OCI-LY3 (cell line): ENCODE results near the gene TMEM200C.

ENCODE experiments used
- EZH2phosphoT487 ChIP-seq: fragments of 200-600 bp; shearing (Covaris generic); IDR thresholded peaks from 2 replicates; pipeline ENCODE4 v1.6.1; 2018; ENCODE audit warnings: antibody characterized with exemption, mixed run types, low read depth
- TF ChIP-seq, protein P1 (sequence below): fragments of 200-600, 300-600 bp; sonication (generic); IDR thresholded peaks from 2 replicates; pipeline ENCODE4 v1.5.1; 2014; ENCODE audit warnings: antibody characterized with exemption, low read length, low read depth

DNA sequence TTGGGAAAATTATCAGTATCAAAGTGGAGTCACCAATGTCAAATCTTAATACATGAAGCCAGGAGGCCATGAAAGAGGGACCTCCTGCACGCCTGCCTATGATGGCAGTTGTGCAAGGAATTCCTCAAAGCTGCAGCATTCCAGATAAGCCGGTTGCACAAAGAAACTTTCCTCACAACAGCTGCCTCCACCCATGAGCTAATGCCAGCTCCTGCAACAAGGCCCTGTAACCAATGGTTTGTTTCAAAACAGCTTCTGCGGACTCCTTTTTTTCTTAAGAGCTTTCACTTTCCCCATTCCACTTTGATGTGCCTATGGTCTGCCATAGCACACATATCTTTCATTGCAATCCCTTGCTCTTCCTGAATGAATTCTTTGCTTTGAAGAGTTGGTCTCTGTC is 22.4 kb downstream of the TMEM200C start:
- TF ChIP-seq, protein P1, sequence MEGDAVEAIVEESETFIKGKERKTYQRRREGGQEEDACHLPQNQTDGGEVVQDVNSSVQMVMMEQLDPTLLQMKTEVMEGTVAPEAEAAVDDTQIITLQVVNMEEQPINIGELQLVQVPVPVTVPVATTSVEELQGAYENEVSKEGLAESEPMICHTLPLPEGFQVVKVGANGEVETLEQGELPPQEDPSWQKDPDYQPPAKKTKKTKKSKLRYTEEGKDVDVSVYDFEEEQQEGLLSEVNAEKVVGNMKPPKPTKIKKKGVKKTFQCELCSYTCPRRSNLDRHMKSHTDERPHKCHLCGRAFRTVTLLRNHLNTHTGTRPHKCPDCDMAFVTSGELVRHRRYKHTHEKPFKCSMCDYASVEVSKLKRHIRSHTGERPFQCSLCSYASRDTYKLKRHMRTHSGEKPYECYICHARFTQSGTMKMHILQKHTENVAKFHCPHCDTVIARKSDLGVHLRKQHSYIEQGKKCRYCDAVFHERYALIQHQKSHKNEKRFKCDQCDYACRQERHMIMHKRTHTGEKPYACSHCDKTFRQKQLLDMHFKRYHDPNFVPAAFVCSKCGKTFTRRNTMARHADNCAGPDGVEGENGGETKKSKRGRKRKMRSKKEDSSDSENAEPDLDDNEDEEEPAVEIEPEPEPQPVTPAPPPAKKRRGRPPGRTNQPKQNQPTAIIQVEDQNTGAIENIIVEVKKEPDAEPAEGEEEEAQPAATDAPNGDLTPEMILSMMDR, result no peak
- TF ChIP-seq EZH2phosphoT487, result no peak
